Epithelial cell of proximal tubule (primary cell): Measurements from ENCODE around the gene CIITA. TPM values are rescaled to one million over a fixed set of nuclear protein-coding genes. Genes with fewer than 3 reads are reported as not detected.

Experiments used
- DNase-seq: peaks from one replicate; pipeline ENCODE4 v3.0.0-alpha.2; 2011; ENCODE audit warnings: low read depth
- H3K4me3 ChIP-seq: 2 replicates; pipeline ENCODE4 v1.5.1; 2011; ENCODE audit warnings: low read depth, mild to moderate bottlenecking, low read length
- total RNA-seq: library from RNA; depleted of rRNA; stranded (reverse); fragments of >200 nt; gene quantifications from 2 replicates; pipeline ENCODE4 v1.2.3, GENCODE V29; 2015
- TF ChIP-seq, protein P1 (sequence below): conservative IDR thresholded peaks from 2 replicates; pipeline ENCODE4 v1.5.1; 2012; ENCODE audit warnings: low read depth, mild to moderate bottlenecking, low read length

The CIITA gene
- total RNA-seq, 1 donor from 2014 or later, result not detected

DNA sequence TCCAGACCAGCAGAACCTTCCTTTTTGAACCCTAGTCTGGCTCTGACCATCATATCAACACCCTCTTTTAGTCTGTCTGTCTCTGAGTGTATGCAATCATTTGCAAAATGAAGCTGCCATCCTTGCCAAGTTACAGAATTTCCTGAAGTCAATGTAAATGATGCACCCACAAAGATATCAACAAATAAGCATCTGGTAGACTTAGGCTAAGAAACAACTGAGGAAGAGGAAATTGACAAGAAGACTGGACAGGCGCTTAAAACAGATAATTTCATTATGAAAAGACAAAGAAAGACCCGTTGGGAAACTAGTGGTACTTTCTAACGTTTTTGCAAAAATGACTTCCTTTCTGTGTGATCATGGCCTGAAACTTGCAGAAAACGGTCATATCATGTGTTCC lies 24.7 kb upstream of the CIITA start:
- DNase-seq, result no peak
- TF ChIP-seq, protein P1, sequence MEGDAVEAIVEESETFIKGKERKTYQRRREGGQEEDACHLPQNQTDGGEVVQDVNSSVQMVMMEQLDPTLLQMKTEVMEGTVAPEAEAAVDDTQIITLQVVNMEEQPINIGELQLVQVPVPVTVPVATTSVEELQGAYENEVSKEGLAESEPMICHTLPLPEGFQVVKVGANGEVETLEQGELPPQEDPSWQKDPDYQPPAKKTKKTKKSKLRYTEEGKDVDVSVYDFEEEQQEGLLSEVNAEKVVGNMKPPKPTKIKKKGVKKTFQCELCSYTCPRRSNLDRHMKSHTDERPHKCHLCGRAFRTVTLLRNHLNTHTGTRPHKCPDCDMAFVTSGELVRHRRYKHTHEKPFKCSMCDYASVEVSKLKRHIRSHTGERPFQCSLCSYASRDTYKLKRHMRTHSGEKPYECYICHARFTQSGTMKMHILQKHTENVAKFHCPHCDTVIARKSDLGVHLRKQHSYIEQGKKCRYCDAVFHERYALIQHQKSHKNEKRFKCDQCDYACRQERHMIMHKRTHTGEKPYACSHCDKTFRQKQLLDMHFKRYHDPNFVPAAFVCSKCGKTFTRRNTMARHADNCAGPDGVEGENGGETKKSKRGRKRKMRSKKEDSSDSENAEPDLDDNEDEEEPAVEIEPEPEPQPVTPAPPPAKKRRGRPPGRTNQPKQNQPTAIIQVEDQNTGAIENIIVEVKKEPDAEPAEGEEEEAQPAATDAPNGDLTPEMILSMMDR, result no peak
- H3K4me3 ChIP-seq, result no peak overlapping the region

DNA sequence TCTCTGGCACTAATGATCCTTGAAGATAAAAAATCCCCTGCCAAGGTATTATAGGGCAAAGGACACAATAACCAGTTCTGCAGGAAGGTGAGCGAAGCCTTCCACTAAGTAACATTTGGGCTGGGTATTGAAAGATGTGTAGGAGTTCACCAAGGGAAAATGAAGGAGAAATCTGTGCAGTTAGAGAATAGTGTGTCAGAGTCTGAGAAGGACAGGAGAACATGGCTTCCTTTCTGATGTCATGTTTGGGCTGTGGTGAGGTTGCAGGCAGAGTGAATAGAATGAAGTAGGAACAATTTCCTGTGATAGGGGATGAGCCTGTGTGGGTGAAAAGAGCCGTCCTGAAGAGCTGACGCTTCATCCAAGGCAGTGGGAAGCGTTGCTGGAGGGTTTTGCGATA lies 24.1 kb upstream of the CIITA start:
- TF ChIP-seq, protein P1, result no peak
- DNase-seq, result no peak
- no peak overlapping the region for H3K4me3 ChIP-seq

DNA sequence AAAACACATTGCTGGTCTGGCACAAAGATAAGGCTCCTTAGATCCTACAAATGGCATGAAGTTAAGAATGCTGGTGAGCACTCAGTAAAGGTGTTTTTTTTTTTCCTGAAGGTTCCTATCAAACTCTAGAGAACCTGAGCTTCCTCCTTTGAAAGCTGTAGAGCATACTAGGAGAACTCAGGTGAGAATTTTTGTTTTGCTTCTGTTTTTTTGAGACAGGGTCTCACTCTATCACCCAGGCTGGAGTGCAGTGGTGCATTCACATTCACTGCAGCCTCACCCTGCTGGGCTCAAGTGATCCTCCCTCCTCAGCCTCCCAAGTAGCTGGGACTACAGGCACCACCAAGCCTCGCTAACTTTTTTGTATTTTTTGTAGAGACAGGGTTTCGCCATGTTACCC lies 21.0 kb upstream of the CIITA start:
- TF ChIP-seq, protein P1, result no peak
- DNase-seq, result no peak
- no peak overlapping the region for H3K4me3 ChIP-seq

DNA sequence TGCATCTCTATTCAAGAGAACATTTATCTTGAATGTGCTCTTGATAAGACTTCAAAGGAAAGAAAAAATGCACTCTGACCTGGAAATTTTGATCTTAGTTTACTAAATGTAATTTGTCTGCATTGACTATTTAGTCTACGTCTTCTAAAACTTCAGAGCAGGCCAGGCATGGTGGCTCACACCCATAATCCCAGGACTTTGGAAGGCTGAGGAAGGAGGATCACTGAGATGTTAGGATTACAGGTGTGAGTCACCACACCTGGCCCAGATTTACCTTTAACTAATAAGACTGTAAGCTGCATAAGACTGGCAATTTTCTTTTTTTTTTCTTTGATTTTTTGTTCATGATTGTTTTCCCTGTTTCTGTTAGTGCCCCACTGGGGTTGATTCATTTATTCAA lies 18.8 kb upstream of the CIITA start:
- no peak for DNase-seq
- TF ChIP-seq, protein P1, result no peak
- H3K4me3 ChIP-seq, result no peak overlapping the region

DNA sequence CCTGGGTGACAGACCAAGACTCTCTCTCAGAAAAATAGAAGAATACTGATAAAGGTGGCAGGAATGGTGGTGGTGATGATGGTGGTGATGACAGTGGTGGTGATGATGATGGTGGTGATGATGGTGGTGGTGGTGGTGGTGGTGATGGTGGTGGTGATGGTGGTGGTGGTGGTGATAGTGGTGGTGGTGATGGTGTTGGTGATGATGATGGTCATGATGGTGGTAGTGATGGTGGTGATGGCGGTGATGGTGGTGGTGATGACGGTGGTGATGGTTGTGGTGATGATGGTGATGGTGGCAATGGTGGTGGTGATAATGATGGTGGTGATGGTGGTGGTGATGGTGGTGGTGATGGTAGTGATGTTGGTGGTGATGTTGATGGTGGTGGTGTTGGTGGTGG lies 18.0 kb upstream of the CIITA start:
- TF ChIP-seq, protein P1, result no peak
- DNase-seq, result no peak
- no peak overlapping the region for H3K4me3 ChIP-seq

DNA sequence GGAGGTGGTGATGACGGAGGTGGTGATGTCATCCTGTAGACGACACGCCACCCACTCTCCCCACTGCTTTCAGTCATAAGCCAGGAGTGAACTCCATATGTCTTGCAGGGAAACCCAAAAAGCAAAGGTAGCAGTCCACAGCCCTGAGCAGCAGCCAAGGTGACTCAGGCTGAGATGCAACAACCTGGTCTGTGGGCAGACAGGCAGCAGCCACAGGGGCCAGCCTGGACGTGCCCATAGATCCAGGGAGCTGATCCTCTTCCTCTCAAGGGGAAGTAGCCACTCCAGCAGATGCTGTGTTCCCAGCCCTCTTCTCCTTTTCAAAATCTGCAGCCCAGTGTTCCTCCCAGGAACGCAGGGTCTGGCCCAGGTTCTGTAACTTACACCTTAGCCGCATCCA lies 17.3 kb upstream of the CIITA start:
- DNase-seq, result no peak
- no peak overlapping the region for H3K4me3 ChIP-seq
- TF ChIP-seq, protein P1, result no peak

DNA sequence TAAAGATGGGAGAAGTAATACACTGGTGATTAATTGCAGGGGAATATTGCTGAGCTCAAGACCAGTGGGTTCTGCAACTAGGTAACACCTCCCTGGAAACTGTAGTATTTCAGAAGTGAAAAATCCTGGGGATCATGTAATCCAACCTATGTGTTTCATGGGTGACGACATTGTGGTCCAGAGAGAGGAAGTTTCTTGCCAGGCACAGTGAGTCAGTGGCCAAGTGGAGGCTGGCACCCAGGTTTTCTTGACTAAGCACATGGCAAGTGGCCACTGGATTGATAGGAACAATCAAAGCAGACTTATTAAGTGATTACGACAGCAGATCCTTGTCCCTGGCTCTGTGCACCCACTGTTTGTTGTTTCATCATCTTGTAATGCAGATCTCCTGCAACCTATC lies 14.6 kb upstream of the CIITA start:
- DNase-seq, result peak; percentile 81
- TF ChIP-seq, protein P1, result no peak

More for the DNA sequence above, 14.6 kb upstream of the CIITA start:
- no peak overlapping the region for H3K4me3 ChIP-seq
